ENCODE measurements around the gene GABBR2. TPM values are rescaled to one million over a fixed set of nuclear protein-coding genes. Genes with fewer than 3 reads are reported as not detected.

The GABBR2 gene
- total RNA-seq, 2 experiments from 2014 or later: not detected

DNA sequence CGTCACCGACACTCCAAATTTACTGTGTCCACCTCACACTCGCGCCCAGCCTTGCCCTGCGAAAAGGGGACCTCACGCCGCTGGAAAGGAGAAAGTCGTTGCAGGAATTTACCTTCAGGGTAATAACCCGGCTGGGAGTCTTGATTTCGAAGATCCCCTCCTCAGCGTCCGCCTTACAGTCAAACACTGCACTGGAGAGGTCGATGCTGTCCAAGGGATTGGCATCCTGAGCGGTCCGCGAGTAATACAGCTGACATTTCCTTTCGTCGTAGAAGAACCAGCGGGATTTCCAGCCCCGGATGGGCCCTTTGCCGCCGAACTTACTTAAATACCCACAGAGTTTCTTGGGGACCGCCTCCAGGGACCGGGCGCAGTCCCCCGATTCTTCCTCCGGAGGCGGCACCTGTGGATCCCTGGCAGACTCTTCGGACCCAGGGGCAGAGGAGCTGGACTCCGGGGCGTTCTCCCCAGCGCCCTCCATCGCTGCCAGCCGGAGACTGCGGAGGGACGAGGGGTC lies 453.6 kb downstream of the GABBR2 start:
- peak overlapping the region; percentile 95 for H3K4me2 ChIP-seq (ENCODE audit: low read length)
- H4K20me1 ChIP-seq (ENCODE audit: insufficient read depth, low read length): no peaks in the 10 kb centered on the region
- no peaks in the 10 kb centered on the region for H3K9me2 ChIP-seq (ENCODE audit: insufficient read depth, low read length)
- DNase-seq (ENCODE audit: low spot score): no peak
- no peak overlapping the region for H3K27ac ChIP-seq (ENCODE audit: low read depth, low read length, poor library complexity, severe bottlenecking)
- H3K4me3 ChIP-seq (ENCODE audit: low read depth, low read length, poor library complexity, severe bottlenecking): peak overlapping the region; percentile 75
- TF ChIP-seq, protein P1, sequence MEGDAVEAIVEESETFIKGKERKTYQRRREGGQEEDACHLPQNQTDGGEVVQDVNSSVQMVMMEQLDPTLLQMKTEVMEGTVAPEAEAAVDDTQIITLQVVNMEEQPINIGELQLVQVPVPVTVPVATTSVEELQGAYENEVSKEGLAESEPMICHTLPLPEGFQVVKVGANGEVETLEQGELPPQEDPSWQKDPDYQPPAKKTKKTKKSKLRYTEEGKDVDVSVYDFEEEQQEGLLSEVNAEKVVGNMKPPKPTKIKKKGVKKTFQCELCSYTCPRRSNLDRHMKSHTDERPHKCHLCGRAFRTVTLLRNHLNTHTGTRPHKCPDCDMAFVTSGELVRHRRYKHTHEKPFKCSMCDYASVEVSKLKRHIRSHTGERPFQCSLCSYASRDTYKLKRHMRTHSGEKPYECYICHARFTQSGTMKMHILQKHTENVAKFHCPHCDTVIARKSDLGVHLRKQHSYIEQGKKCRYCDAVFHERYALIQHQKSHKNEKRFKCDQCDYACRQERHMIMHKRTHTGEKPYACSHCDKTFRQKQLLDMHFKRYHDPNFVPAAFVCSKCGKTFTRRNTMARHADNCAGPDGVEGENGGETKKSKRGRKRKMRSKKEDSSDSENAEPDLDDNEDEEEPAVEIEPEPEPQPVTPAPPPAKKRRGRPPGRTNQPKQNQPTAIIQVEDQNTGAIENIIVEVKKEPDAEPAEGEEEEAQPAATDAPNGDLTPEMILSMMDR (conservative IDR thresholded peaks at IDR 0.05; ENCODE audit: low read length): no peak
- no peak for TF ChIP-seq EZH2phosphoT487 (IDR thresholded peaks at IDR 0.05; ENCODE audit: borderline replicate concordance, low read depth, low read length)
- H3K4me1 ChIP-seq (ENCODE audit: insufficient read depth, low read length, poor library complexity, severe bottlenecking): peaks cover 17% of the 10 kb centered on the region
- BruUV-seq (replicated peaks): TSS peak; percentile 76
- H3K79me2 ChIP-seq (ENCODE audit: insufficient read depth, low read depth, low read length): no peaks in the 10 kb centered on the region
- ChIA-PET POLR2A (interaction anchor here (0.6 to 2.5 kb wide), 11 partner anchors 10 to 203 kb away, joined by 3 to 10 read pairs (median 3); partner anchors contain the start of gene NANS), CTCF (ENCODE audit: unreplicated experiment) (interaction anchor here (0.6 to 1.1 kb wide), 4 partner anchors 22 to 509 kb away, joined by 3 to 5 read pairs (median 3); partner anchors contain the start of gene NANS)
- H3K36me3 ChIP-seq (ENCODE audit: insufficient read depth, low read length): no peaks in the 10 kb centered on the region
- intact Hi-C loops (cut with micrococcal nuclease; ENCODE audit: unreplicated experiment): loop anchor here (1.0 to 5.0 kb wide), 3 partner anchors 180 to 622 kb away; partner anchors contain the start of genes NANS, NCBP1 and TSTD2
- no peaks in the 10 kb centered on the region for H3K9me3 ChIP-seq (ENCODE audit: low read length)
- H2AFZ ChIP-seq (ENCODE audit: low read length): peak overlapping the region; percentile 78

DNA sequence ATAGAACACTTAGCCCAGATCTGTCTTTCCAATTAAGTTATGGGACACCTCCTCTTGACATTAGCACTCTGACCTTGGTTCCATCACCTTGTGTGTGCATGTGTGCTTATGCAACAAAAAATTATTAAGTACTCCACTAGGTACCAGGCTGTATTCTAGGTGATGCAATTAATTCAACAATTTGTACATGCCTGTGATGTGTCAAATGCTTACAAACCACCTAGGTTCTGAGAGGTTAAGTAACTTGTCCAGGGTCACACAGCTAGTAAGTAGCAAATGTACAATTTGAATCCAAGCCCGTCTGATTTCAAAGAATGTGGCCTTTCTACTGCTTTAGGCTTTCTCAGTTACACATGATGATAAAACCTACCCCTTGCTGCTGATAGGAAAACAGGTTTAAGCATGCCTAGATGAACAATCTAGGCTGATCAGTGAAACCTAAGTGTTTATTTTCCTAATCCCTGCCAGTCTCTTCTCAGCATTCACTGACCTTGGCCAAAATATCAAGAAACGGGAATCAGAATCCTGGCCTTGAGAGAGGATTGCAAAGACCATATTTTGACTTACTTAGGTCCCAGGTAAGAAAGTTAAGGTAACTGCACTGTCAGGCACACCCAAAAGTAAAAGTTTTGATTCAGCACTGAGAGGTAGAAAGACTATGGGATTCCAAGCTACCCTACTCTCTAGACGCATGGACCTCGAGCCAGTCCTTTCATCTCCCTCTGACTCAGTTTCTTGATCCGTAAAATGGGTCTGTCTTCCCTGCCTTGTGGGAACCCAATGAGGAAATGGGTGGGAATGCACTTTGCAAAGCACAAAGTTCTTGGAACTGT lies 454.3 kb downstream of the GABBR2 start:
- ChIA-PET CTCF (ENCODE audit: unreplicated experiment) (interaction anchor here (0.6 kb wide), 2 partner anchors 33 to 475 kb away, joined by 3 to 14 read pairs; no protein-coding TSS in a partner anchor), POLR2A (interaction anchor here (0.6 to 2.4 kb wide), 5 partner anchors 11 to 198 kb away, joined by 3 to 10 read pairs (median 4); partner anchors contain the start of gene NANS)
- H3K27ac ChIP-seq (ENCODE audit: low read depth, low read length, poor library complexity, severe bottlenecking): no peak overlapping the region
- H3K4me2 ChIP-seq (ENCODE audit: low read length): peak overlapping the region; percentile 95
- peak overlapping the region; percentile 78; the same call in 1 of the 2 replicates for H2AFZ ChIP-seq (ENCODE audit: low read length)
- no peak for DNase-seq (ENCODE audit: low spot score)
- TF ChIP-seq, protein P1 (conservative IDR thresholded peaks at IDR 0.05; ENCODE audit: low read length): no peak
- TF ChIP-seq EZH2phosphoT487 (IDR thresholded peaks at IDR 0.05; ENCODE audit: borderline replicate concordance, low read depth, low read length): no peak
- H3K9me2 ChIP-seq (ENCODE audit: insufficient read depth, low read length): no peaks in the 10 kb centered on the region
- H3K36me3 ChIP-seq (ENCODE audit: insufficient read depth, low read length): no peaks in the 10 kb centered on the region
- no peaks in the 10 kb centered on the region for H3K79me2 ChIP-seq (ENCODE audit: insufficient read depth, low read depth, low read length)
- intact Hi-C loops (cut with micrococcal nuclease; ENCODE audit: unreplicated experiment): loop anchor here (1.0 to 5.0 kb wide), 3 partner anchors 180 to 621 kb away; partner anchors contain the start of genes NANS, NCBP1 and TSTD2
- no peaks in the 10 kb centered on the region for H4K20me1 ChIP-seq (ENCODE audit: insufficient read depth, low read length)
- no TSS peak for BruUV-seq (replicated peaks)
- H3K4me3 ChIP-seq (ENCODE audit: low read depth, low read length, poor library complexity, severe bottlenecking): peak overlapping the region; percentile 75
- H3K4me1 ChIP-seq (ENCODE audit: insufficient read depth, low read length, poor library complexity, severe bottlenecking): peaks cover 17% of the 10 kb centered on the region
- H3K9me3 ChIP-seq (ENCODE audit: low read length): no peaks in the 10 kb centered on the region
